Measurements from ENCODE around the gene RNU5D-1. TPM values are rescaled to one million over a fixed set of nuclear protein-coding genes. Genes with fewer than 3 reads are reported as not detected.

Gene RNU5D-1
- polyA plus RNA-seq, 1 experiment = not detected

GRCh38 chr1:44684525-44684924 lies 46.4 kb downstream of the RNU5D-1 start:
- no peak for TF ChIP-seq CTCF (IDR thresholded peaks at IDR 0.05; ENCODE audit: low read depth, low read length)
- CTCF ChIA-PET = interaction anchor here (0.8 to 1.1 kb wide), 2 partner anchors 30 to 31 kb away, joined by 3 read pairs; no protein-coding TSS in a partner anchor
- POLR2A ChIA-PET = no interaction called here

GRCh38 chr1:44682883-44683265 lies 48.1 kb downstream of the RNU5D-1 start:
- CTCF ChIA-PET = interaction anchor here (1.0 kb wide), 1 partner anchor 30 kb away, joined by 3 read pairs; no protein-coding TSS in a partner anchor
- H3K4me3 ChIP-seq (ENCODE audit: low read depth, low read length) = no peak overlapping the region
- TF ChIP-seq CTCF (IDR thresholded peaks at IDR 0.05; ENCODE audit: low read depth, low read length) = no peak
- DNase-seq (ENCODE audit: low read depth, low spot score) = no peak
- no peaks in the 10 kb centered on the region for H3K9me3 ChIP-seq (ENCODE audit: control insufficient read depth, insufficient read depth, low read length)
- H3K27me3 ChIP-seq (ENCODE audit: control insufficient read depth, insufficient read depth, low read length) = no peaks in the 10 kb centered on the region
- POLR2A ChIA-PET = no interaction called here
- no peak overlapping the region for H3K27ac ChIP-seq (ENCODE audit: low read depth, low read length)

More at GRCh38 chr1:44684525-44684924, 46.4 kb downstream of the RNU5D-1 start:
- Histone ChIP-seq H3K27me3 (ENCODE audit: control insufficient read depth, insufficient read depth, low read length) (peaks cover 6% of the 10 kb centered on the region), H3K4me3 (ENCODE audit: low read depth, low read length) (no peak overlapping the region), H3K27ac (ENCODE audit: low read depth, low read length) (peak overlapping the region; percentile 2), H3K9me3 (ENCODE audit: control insufficient read depth, insufficient read depth, low read length) (no peaks in the 10 kb centered on the region)
- no peak for DNase-seq (ENCODE audit: low read depth, low spot score)

GRCh38 chr1:44681905-44682882 lies 48.8 kb downstream of the RNU5D-1 start:
- Histone ChIP-seq H3K9me3 (ENCODE audit: control insufficient read depth, insufficient read depth, low read length) (no peaks in the 10 kb centered on the region), H3K27me3 (ENCODE audit: control insufficient read depth, insufficient read depth, low read length) (no peaks in the 10 kb centered on the region), H3K27ac (ENCODE audit: low read depth, low read length) (no peak overlapping the region), H3K4me3 (ENCODE audit: low read depth, low read length) (no peak overlapping the region)
- ChIA-PET CTCF (interaction anchor here (0.8 kb wide), 1 partner anchor 29 kb away, joined by 4 read pairs; no protein-coding TSS in a partner anchor), POLR2A (no interaction called here)
- no peak for TF ChIP-seq CTCF (IDR thresholded peaks at IDR 0.05; ENCODE audit: low read depth, low read length)
- no peak for DNase-seq (ENCODE audit: low read depth, low spot score)

Small RNA genes within 50 kb of the gene (small RNA-seq; reads per million reads assigned to genes)
- gene RNU5D-1 (ENCODE audit: insufficient read length, low read depth) (46.5 reads per million, percentile 85 among the genes with 10 or more reads in this experiment), gene RNU5F-1 (ENCODE audit: insufficient read length, low read depth) (4.6 reads per million, percentile 46 among the genes with 10 or more reads in this experiment), gene SNORD38A (ENCODE audit: insufficient read length, low read depth) (22,630 reads per million, percentile 99 among the genes with 10 or more reads in this experiment), gene SNORD38B (ENCODE audit: insufficient read length, low read depth) (not detected), gene SNORD46 (ENCODE audit: insufficient read length, low read depth) (1.3 reads per million), gene SNORD55 (ENCODE audit: insufficient read length, low read depth) (not detected)

Other genes with a start within 250 kb of the RNU5D-1 start
- 4.4 and 6.1 TPM in 2 replicates for gene TMEM53, start 56.7 kb downstream of the RNU5D-1 start, polyA plus RNA-seq (2011; rRNA removed)
- gene ARMH1, start 56.5 kb downstream of the RNU5D-1 start, polyA plus RNA-seq (2011; rRNA removed) = 2.7 and 3.4 TPM in 2 replicates
- 11.8 and 14.3 TPM in 2 replicates for gene KIF2C, start 8.7 kb upstream of the RNU5D-1 start, polyA plus RNA-seq (2011; rRNA removed)
- 2,661 and 2,755 TPM in 2 replicates for gene RPS8, start 44.4 kb upstream of the RNU5D-1 start, polyA plus RNA-seq (2011; rRNA removed)
- gene BEST4, start 57.0 kb upstream of the RNU5D-1 start, polyA plus RNA-seq (2011; rRNA removed) = 0.07 and 0.17 TPM in 2 replicates
- 14.2 and 20.1 TPM in 2 replicates for gene PLK3, start 69.2 kb upstream of the RNU5D-1 start, polyA plus RNA-seq (2011; rRNA removed)
- not detected in 2 replicates for gene DYNLT4, start 76.2 kb upstream of the RNU5D-1 start, polyA plus RNA-seq (2011; rRNA removed)
- 6.9 and 7.3 TPM in 2 replicates for gene BTBD19, start 77.4 kb upstream of the RNU5D-1 start, polyA plus RNA-seq (2011; rRNA removed)
- 0.20 and 0.36 TPM in 2 replicates for gene PTCH2, start 112.1 kb upstream of the RNU5D-1 start, polyA plus RNA-seq (2011; rRNA removed)

Measured in AG04450 (cell line).